IMR-90 (cell line): ENCODE measurements around the gene RPUSD1. TPM values are rescaled to one million over a fixed set of nuclear protein-coding genes. Genes with fewer than 3 reads are reported as not detected.

Source experiments
- ATAC-seq: fragments of 200-7000 bp; cut with Tn5 transposase; 2 replicates; pipeline ENCODE4 v1.9.1; 2020; ENCODE audit warnings: low read depth, mild to moderate bottlenecking, moderate library complexity
- BruUV-seq: library from RNA; stranded (reverse); fragments of 400-500 nt; replicated peaks from 2 replicates; lab custom pipeline; 2021; lab: Mats Ljungman, UMichigan
- CTCF ChIA-PET: fragments of 300-600 bp; formaldehyde crosslinking; extraction: SDS; loops from one replicate; lab custom pipeline; 2021; ENCODE audit warnings: antibody characterized with exemption; lab: Yijun Ruan, JAX
- POLR2A ChIA-PET: fragments of 300-600 bp; sonication (Branson Sonifier 250); formaldehyde crosslinking; loops from one replicate; lab custom pipeline; 2022; ENCODE audit warnings: antibody characterized with exemption; ENCODE audit not compliant: unreplicated experiment; lab: Charles Lee
- DNase-seq: peaks from one replicate; pipeline ENCODE4 v3.0.0; 2013
- H2AFZ ChIP-seq: replicated peaks from 2 replicates; pipeline ENCODE3; 2013; ENCODE audit warnings: low read length, mild to moderate bottlenecking; ENCODE audit not compliant: poor library complexity
- H2AK5ac ChIP-seq: 2 replicates; pipeline ENCODE4 v1.6.1; 2013; ENCODE audit warnings: low read depth, low read length, inconsistent platforms
- H2AK9ac ChIP-seq: replicated peaks from 2 replicates; pipeline ENCODE3; 2013; ENCODE audit warnings: mild to moderate bottlenecking, low read depth, low read length, moderate library complexity; ENCODE audit not compliant: poor library complexity
- H2BK120ac ChIP-seq: 2 replicates; pipeline ENCODE4 v1.6.1; 2013; ENCODE audit warnings: low read depth, low read length, inconsistent platforms
- H2BK15ac ChIP-seq: 3 replicates; pipeline ENCODE4 v1.6.1; 2013; ENCODE audit warnings: low read depth, low read length, inconsistent platforms
- H2BK20ac ChIP-seq: 2 replicates; pipeline ENCODE4 v1.6.1; 2013; ENCODE audit warnings: low read depth, mild to moderate bottlenecking, inconsistent platforms, low read length, moderate library complexity
- H2BK5ac ChIP-seq: 2 replicates; pipeline ENCODE4 v1.6.1; 2013; ENCODE audit warnings: mild to moderate bottlenecking, low read depth, low read length, inconsistent platforms; ENCODE audit not compliant: poor library complexity, severe bottlenecking
- H3K14ac ChIP-seq: replicated peaks from 2 replicates; pipeline ENCODE4 v1.6.1; 2013; ENCODE audit warnings: low read depth, low read length, inconsistent platforms
- H3K18ac ChIP-seq: 2 replicates; pipeline ENCODE4 v1.6.1; 2013; ENCODE audit warnings: low read depth, low read length, control low read depth
- H3K23ac ChIP-seq: 2 replicates; pipeline ENCODE4 v1.6.1; 2013; ENCODE audit warnings: low read depth, low read length, inconsistent platforms
- H3K27ac ChIP-seq: 2 replicates; pipeline ENCODE4 v1.5.1; 2013; ENCODE audit warnings: mild to moderate bottlenecking, control low read depth, low read length; ENCODE audit not compliant: insufficient read depth
- H3K27me3 ChIP-seq: 2 replicates; pipeline ENCODE4 v1.6.1; 2013; ENCODE audit warnings: low read length; ENCODE audit not compliant: control insufficient read depth, insufficient read depth
- H3K36me3 ChIP-seq: 2 replicates; pipeline ENCODE4 v1.6.1; 2013; ENCODE audit warnings: low read length, mixed read lengths; ENCODE audit not compliant: control insufficient read depth, insufficient read depth
- H3K4ac ChIP-seq: 2 replicates; pipeline ENCODE4 v1.6.1; 2013; ENCODE audit warnings: low read depth, low read length, inconsistent platforms
- H3K4me1 ChIP-seq: 2 replicates; pipeline ENCODE4 v1.6.1; 2013; ENCODE audit warnings: low read length, mixed read lengths; ENCODE audit not compliant: control insufficient read depth, insufficient read depth
- H3K4me2 ChIP-seq: 2 replicates; pipeline ENCODE4 v1.6.1; 2013; ENCODE audit warnings: low read depth, mild to moderate bottlenecking, control low read depth, low read length, moderate library complexity
- H3K4me3 ChIP-seq: 2 replicates; pipeline ENCODE4 v1.5.1; 2013; ENCODE audit warnings: low read depth, mild to moderate bottlenecking, control low read depth, low read length, moderate library complexity; ENCODE audit not compliant: insufficient read depth
- H3K56ac ChIP-seq: 2 replicates; pipeline ENCODE4 v1.6.1; 2013; ENCODE audit warnings: low read length, inconsistent platforms; ENCODE audit not compliant: insufficient read depth; ENCODE audit errors: extremely low read depth
- H3K79me1 ChIP-seq, 2 experiments: 2 replicates each; pipeline ENCODE4 v1.6.1; 2013; ENCODE audit warnings: low read length in 2 of 2, inconsistent platforms in 1 of 2, low read depth in 1 of 2
- H3K9ac ChIP-seq: 2 replicates; pipeline ENCODE4 v1.6.1; 2013; ENCODE audit warnings: low read depth, low read length, control low read depth
- H3K9me1 ChIP-seq: 2 replicates; pipeline ENCODE4 v1.6.1; 2013; ENCODE audit warnings: low read length, inconsistent platforms; ENCODE audit not compliant: insufficient read depth
- H3K9me3 ChIP-seq: 2 replicates; pipeline ENCODE4 v1.6.1; 2013; ENCODE audit warnings: low read length; ENCODE audit not compliant: control insufficient read depth, insufficient read depth
- H4K20me1 ChIP-seq: 2 replicates; pipeline ENCODE4 v1.6.1; 2013; ENCODE audit warnings: low read length, inconsistent platforms; ENCODE audit not compliant: insufficient read depth
- H4K5ac ChIP-seq: 2 replicates; pipeline ENCODE4 v1.6.1; 2013; ENCODE audit warnings: mild to moderate bottlenecking, low read depth, low read length, control low read depth
- H4K8ac ChIP-seq, 2 experiments: 2 replicates each; pipeline ENCODE4 v1.6.1; 2013; ENCODE audit warnings: low read depth in 2 of 2, low read length in 2 of 2, control low read depth in 1 of 2, inconsistent platforms in 1 of 2
- H4K91ac ChIP-seq: 2 replicates; pipeline ENCODE4 v1.6.1; 2013; ENCODE audit warnings: low read depth, low read length, inconsistent platforms; ENCODE audit not compliant: insufficient read depth
- BHLHE40 ChIP-seq: fragments of 150-350 bp; IDR thresholded peaks from 2 replicates; pipeline ENCODE4 v1.6.1; 2016; ENCODE audit warnings: mild to moderate bottlenecking, low read depth, low read length
- POLR2A ChIP-seq: IDR thresholded peaks from 2 replicates; pipeline ENCODE4 v1.6.1; 2012; ENCODE audit warnings: mild to moderate bottlenecking, low read depth, low read length
- RAD21 ChIP-seq: IDR thresholded peaks from 2 replicates; pipeline ENCODE4 v1.6.1; 2012; ENCODE audit warnings: low read length, improper control_type of control experiment
- WGBS, 2 experiments: methylation state at CpG; one replicate each; pipeline versions ENCODE4 v1.1.5 to v1.1.7; 2013; ENCODE audit warnings: missing lambda C conversion rate in 2 of 2; ENCODE audit not compliant: insufficient read length in 1 of 2; ENCODE audit errors: extremely low coverage in 2 of 2; 5-methylcytosine and 5-hydroxymethylcytosine counted together
- dilution Hi-C: fragments of 300-500 bp; cut with HindIII; formaldehyde crosslinking; loops from one replicate; pipeline ENCODE4 v1.14.3; 2018; ENCODE audit warnings: low sequenced_read_pairs; ENCODE audit not compliant: unreplicated experiment
- in situ Hi-C: fragments of 300-500 bp; cut with MboI; formaldehyde crosslinking; loops from 3 replicates; pipeline ENCODE4 v1.14.3; 2019; ENCODE audit warnings: low sequenced_read_pairs, inconsistent platforms, mixed read lengths
- intact Hi-C: fragments of 100-400 bp; cut with micrococcal nuclease; formaldehyde crosslinking; loops from 2 replicates; pipeline ENCODE4 v1.10.0; 2022
- polyA plus RNA-seq, 3 experiments: library from polyadenylated mRNA; depleted of rRNA; stranded (reverse); fragments of >200 nt; gene quantifications; 2 replicates each; pipeline ENCODE4 v1.2.3, GENCODE V29; 2012; ENCODE audit warnings: low replicate concordance in 1 of 3
- total RNA-seq: library from RNA; depleted of rRNA; stranded (reverse); fragments of >200 nt; gene quantifications from 2 replicates; pipeline ENCODE4 v1.2.3, GENCODE V29; 2012
- TF ChIP-seq, protein P1 (sequence below): fragments of 150-350 bp; IDR thresholded peaks from 2 replicates; pipeline ENCODE4 v1.6.1; 2017; ENCODE audit warnings: mild to moderate bottlenecking, antibody characterized with exemption, low read length, low read depth

RPUSD1 gene
- total and polyA plus RNA-seq, 2 of the 4 experiments (the other 2 are of a cell fraction): 13.1 to 32.3 TPM

DNA sequence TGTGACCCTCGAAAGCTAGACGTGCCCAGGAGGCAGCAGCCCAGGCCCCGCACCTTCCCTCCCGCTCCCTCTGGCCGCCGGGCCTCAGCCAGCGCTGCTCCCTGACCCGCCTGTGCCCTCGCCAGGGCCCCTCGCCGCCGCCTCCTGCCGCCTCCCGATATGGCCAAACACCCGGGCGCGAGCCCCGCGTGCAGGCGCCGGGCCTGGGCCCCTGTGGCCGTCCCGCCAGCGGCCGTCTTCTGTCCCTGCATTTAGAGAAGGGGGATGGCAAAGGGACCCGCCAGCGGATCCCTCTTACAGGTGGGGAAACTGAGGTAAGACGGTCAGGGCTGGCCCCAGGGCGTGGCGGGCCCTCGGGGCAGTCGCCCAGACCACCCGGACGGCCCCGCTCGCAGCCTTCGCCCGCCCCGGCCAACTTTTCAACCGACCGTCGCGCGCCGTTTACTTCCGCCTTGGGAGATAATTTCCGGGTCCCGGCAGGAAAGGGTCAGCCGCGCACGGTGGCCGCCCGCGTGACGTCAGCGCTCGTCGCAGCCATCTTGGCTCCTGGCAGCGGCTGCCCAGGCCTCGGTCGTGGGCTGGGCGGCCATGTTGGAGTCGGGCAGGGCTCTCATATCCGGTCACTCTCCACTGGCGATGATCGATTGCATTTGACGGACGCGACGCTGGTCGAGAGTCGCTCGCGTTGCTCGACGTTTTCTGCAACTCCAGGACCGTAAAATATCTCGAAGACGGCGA is 19.3 kb upstream of the RPUSD1 start:
- Histone ChIP-seq H3K27ac (peak overlapping the region; percentile 54), H4K91ac (peak overlapping the region; percentile 2; the same call in 1 of the 2 replicates), H2AFZ (peak overlapping the region; percentile 87), H3K9ac (peak overlapping the region; percentile 87), H3K4me1 (peaks cover 3% of the 10 kb centered on the region; the same call in 1 of the 2 replicates), H3K4me2 (peak overlapping the region; percentile 92), H4K5ac (peak overlapping the region; percentile 87), H2BK120ac (no peak overlapping the region), H3K27me3 (no peaks in the 10 kb centered on the region), H2BK20ac (no peak overlapping the region), H3K4ac (peak overlapping the region; percentile 80), H2AK5ac (peak overlapping the region; percentile 67), H3K36me3 (no peaks in the 10 kb centered on the region), H2AK9ac (peak overlapping the region; percentile 93), H4K20me1 (no peaks in the 10 kb centered on the region), H3K56ac (0 out of 2 replicates have a peak overlapping the region, but pooled peaks have one; percentile 25), H2BK15ac (no peak overlapping the region), H3K9me1 (0 out of 2 replicates have a peak, but pooled peaks cover 3% of the 10 kb centered on the region), H3K4me3 (peak overlapping the region; percentile 84), H3K79me1 (peaks cover 4 to 12% of the 10 kb centered on the region in 2 experiments; a peak in 3 of 4 replicates), H4K8ac (peak overlapping the region; percentile 51 to 90), H3K14ac (peak overlapping the region; percentile 76; the same call in 1 of the 2 replicates), H3K18ac (peak overlapping the region; percentile 63; the same call in 1 of the 2 replicates), H2BK5ac (peak overlapping the region; percentile 55), H3K9me3 (no peaks in the 10 kb centered on the region; the same call in 1 of the 2 replicates), H3K23ac (peak overlapping the region; percentile 57; the same call in 1 of the 2 replicates)
- TF ChIP-seq, protein P1, sequence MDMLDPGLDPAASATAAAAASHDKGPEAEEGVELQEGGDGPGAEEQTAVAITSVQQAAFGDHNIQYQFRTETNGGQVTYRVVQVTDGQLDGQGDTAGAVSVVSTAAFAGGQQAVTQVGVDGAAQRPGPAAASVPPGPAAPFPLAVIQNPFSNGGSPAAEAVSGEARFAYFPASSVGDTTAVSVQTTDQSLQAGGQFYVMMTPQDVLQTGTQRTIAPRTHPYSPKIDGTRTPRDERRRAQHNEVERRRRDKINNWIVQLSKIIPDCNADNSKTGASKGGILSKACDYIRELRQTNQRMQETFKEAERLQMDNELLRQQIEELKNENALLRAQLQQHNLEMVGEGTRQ: 0 out of 2 replicates have a peak, but pooled peaks have one; percentile 24
- TF ChIP-seq POLR2A (peak; percentile 78; the same call in 1 of the 2 replicates), BHLHE40 (no peak), RAD21 (no peak)
- dilution Hi-C loops (no loop called here), in situ Hi-C loops (loop anchor here (25.0 kb wide), 1 partner anchor 405 kb away; no protein-coding TSS in a partner anchor), intact Hi-C loops (no loop called here)
- WGBS, 2 experiments: 31% methylated on average over 35 of the region's 80 CpGs; no CpG with 5 or more reads in 1 of the 2 experiments
- ATAC-seq (peak; percentile 98), DNase-seq (peak; percentile 86)
- CTCF ChIA-PET: no interaction called here
- BruUV-seq: no TSS peak
- POLR2A ChIA-PET: no interaction called here
